Hematopoietic multipotent progenitor cell treated with erythropoietin and hydrocortisone succinate and interleukin-3 and kit ligand, for 8 days (in vitro differentiated cells): ENCODE data around the gene KLHL29.

Experiments used
- DNase-seq: peaks from one replicate; pipeline ENCODE4 v3.0.0-alpha.2; 2015

Gene KLHL29

DNA sequence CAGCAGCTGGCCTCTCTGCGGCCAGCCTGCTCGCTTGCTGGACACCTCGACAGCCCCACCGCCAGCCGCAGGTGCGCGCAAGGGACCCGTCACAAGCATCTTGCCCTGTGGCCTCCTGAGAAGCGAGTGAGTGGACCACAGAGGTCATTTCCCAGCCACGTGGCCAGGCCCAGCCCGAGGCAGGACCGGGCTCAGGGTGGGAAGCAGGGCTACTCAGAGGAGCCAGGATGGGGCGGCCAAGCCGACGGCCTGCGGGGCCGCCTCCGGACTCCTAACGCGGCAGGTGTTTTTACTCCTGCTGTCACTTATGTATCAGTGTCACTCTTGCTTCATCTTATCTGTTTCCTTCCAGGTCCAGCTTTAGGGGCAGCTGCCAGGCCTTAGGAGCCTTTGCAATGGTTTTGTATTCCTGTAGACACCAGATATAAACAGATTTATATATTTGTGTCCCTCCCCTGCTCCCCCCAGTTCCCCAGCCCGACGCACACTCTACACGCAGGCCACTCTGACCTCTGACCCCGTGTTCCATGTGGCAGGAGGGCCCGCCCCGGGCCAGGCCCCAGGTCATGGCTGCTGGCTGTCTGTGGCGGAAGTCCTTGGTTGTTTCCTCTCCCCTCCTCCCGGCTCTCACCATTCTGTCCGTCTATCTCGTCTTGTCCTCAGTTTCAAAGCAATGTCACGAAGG, 305.6 kb downstream of the KLHL29 start:
- no peak for DNase-seq

DNA sequence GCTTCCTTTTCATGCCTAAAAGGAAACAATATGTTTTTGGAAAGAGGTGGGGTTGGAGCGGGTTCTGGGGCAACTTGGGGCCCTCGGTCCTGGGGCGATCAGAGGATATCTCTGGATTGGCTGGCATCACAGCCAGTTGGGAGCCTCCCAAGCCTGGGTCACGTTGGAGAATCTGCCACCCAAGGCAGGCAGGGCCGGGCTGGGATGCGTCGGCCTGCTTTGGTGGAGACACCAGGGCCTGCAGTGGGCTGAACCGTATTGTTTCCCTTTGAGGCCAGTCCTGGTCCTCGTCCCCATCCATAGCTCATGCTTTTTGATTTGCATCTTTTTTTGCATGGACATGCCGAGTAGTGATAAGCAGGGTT, 306.1 kb downstream of the KLHL29 start:
- no peak for DNase-seq

DNA sequence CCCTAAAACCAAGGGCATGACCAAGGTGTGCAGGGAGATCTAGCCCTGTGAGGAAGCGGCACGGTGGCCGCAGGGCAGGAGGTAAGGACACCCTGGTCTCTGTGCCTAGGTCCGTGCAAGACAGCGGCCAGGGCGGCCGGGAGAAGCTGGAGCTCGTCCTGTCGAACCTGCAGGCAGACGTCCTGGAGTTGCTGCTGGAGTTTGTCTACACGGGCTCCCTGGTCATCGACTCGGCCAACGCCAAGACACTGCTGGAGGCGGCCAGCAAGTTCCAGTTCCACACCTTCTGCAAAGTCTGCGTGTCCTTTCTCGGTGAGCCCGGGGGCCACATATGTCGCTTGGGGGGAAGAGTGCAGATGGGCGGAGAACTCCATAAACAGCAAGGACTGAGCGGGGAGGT, 306.6 kb downstream of the KLHL29 start:
- DNase-seq: no peak

DNA sequence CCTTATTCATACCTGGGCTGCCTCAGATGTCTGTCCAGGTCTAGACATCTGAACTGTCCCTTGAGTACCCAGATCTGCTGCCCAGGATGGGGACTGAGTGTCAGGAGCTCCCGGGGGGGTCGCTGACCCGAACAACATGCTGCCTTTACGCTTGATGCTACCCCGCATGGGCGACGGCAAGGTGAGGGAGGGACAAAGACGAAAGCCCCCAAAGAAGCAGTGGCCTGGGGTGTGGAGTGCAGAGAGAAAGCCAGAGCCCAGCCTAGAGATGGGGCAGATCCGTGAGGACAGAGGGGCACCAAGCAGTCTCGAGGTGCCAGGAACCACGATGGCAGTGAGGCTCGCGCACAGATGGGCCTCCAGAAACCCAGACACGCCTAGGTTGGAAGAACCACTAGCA, 307.3 kb downstream of the KLHL29 start:
- DNase-seq: no peak

DNA sequence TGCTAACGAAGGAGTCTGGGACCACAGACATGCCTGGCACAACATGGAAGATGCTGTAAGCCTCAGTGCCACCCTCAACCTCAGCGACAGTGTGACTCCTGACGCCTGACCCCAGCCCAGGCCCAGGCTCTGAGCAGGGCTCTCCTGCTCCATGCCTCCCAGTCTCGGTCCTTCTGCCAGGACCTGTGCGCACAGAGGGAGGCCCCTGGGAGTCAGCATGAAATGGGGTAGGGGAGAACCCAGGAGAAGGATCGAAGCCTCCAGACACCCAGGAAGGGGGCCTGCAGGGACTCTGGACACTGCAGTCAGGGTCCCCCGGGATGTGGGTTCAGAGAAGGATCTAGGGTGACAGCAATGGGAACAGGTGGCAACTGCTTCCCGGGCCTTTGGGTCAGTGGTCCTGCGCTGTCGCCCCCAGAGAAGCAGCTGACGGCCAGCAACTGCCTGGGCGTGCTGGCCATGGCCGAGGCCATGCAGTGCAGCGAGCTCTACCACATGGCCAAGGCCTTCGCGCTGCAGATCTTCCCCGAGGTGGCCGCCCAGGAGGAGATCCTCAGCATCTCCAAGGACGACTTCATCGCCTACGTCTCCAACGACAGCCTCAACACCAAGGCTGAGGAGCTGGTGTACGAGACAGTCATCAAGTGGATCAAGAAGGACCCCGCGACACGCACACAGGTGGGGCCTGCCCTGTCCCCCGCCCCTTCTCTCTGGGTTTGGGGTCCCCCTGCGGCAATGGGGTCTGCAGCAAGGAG, 308.0 kb downstream of the KLHL29 start:
- DNase-seq: no peak

DNA sequence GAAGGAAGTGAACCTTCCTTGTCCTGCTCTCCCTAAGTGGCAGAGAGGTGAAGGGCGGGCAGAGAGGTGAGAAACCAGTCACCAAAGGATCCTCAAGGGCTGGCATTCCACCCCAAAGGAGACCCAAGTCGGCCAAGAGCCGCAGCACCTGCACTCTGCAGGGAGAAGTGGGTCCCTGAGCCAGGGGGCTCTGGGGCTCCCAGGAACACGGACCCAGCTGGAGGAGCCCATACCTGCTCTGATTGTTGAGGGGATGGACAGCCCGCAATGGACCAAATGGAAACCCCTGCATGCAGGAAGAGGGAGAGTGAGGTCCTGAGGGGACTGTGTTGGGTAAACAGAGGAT, 308.6 kb downstream of the KLHL29 start:
- no peak for DNase-seq

DNA sequence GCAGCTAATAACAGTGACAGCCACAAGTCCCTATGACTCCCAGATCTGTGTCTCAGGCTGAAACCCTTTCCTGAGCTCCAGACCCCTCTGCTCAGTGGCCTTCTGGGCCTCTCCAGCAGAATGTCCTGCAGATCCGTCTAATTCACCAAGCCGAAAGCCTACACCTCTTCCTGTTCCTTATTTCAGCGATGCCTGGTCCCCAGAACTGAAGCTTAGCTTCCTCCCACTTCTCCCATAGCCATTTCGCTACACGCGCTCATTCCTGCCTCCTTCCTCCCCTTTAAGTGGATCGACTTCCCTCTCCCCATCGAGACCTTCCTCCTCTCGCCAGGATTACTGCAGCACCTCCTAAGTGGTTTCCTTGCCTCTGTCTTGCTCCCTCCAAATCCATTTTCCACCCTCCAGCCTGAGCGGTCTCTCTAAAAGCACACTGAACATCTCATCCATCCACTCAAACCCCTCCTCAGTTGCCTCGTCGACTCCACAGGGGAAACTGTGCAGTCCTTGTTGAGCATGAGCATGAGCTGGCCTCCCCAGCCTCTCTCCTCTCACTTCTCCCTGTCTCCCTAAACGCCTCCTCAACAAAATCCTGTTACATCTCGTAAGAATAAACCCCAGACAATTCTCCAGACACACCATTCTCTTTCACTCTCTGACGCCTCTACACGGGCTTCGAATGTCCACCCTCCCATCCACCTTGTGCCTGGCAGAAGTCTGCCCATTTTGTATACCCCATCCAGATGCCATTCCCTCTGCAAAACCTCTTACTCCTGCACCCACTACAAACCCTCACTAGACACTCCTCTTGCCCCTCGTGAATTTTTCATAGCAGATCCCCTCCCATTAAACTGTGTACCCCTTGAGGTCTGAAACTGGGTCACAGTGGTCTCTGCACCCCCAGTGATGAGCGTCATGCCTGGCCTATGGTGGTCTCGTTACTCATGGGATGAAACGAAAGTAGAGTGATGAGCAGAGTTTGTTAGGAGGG, 309.4 kb downstream of the KLHL29 start:
- DNase-seq: no peak

DNA sequence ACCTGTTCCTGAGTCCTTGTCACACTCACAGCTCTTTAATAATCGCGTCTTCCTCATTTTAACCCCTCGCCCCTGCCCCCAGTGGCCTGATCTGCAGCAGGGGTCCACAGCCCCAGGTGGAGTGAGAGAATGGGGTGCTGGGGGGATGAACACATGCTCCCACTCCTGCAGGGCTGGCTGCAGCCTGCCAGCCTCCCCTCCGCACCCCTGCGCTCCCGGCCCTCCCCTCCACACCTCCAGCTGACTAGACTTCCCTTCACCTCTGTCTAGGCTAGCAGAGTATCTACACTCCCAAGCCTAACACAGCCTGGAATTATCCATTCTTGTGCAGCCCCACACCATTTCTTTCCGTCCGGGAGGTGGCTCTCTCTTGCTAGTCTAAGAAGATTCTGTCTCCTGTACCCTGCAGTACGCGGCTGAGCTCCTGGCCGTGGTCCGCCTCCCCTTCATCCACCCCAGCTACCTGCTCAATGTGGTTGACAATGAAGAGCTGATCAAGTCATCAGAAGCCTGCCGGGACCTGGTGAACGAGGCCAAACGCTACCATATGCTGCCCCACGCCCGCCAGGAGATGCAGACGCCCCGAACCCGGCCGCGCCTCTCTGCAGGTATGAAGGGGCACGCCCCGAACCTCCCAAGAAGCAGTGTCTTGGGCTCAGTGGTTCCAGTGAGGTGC, 310.4 kb downstream of the KLHL29 start:
- no peak for DNase-seq

DNA sequence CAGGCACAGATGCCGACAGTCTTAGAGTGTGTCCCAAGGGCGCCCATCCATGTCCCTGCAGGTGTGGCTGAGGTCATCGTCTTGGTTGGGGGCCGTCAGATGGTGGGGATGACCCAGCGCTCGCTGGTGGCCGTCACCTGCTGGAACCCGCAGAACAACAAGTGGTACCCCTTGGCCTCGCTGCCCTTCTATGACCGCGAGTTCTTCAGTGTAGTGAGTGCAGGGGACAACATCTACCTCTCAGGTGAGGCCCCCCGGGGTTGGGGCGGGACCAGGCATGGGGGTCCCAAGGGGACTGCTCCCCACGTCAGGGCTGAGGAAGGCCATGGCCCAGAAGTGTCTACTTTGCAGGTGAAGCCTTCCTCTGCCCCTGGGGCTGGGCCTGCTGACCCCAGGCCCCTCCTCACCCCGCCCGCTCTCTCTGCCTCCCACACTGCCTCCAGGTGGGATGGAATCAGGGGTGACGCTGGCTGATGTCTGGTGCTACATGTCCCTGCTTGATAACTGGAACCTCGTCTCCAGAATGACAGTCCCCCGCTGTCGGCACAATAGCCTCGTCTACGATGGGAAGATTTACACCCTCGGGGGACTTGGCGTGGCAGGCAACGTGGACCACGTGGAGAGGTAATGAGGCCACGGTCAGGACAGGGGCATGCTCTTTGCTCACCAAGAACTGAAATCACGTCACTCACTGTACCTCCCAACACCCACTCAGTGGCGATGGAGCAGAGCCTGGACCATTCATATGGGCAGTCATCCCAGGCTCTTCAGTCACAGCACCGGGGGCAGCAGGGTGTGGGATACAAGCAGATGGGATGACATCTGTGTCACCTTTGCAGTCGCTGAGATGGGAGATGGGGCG, 311.1 kb downstream of the KLHL29 start:
- no peak for DNase-seq

DNA sequence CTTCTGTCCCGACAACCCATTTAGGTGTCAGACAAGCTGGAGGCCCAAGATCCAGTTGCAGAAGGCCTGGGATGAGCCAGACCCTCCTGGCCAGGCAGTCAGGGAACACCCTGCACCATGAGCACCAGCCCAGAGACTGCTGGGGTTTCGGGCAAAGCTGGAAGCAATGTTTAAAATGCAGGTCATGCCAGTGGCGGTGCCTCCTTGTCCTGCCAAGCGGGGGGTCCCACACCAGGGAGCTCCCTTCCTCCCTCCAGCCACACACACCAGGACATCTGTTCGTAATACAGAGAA, 311.7 kb downstream of the KLHL29 start:
- no peak for DNase-seq

DNA sequence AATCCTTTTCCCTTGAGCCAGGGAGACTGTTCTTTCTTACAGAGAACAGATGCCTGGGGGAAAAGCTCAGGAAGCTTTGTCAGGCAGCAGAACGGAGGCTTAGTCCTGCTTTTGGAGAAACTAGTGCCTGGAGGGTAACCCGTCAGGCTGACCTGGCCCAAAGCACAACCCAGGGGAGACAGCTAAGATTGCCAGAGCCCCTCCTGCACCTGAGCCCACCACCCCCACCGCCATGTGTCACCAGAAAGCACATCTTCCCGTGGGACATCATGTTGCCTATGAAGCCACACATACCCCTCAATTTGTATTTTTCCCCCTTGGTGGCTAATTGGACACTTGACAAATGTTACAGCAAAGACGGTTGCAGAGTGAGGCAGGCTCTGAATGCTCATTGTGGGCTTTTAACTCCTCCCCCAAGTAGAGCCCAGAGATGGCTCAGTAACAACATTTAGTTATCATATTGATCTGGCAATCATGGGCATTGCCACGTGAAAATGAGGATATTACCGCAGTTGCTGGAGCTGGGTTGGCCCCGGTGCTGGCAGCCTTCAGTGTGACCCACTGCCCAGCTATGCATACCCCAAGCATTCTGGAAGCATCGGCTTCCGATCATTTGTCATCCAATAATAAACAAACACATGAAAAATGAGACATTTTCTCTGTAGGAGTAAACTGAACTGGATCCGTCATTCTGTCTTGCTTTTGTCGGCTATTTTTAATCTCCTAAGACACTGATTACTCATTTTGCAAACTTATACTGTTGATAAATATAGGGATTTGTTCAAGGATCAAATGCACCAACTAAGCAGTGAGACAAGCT, 312.5 kb downstream of the KLHL29 start:
- no peak for DNase-seq

DNA sequence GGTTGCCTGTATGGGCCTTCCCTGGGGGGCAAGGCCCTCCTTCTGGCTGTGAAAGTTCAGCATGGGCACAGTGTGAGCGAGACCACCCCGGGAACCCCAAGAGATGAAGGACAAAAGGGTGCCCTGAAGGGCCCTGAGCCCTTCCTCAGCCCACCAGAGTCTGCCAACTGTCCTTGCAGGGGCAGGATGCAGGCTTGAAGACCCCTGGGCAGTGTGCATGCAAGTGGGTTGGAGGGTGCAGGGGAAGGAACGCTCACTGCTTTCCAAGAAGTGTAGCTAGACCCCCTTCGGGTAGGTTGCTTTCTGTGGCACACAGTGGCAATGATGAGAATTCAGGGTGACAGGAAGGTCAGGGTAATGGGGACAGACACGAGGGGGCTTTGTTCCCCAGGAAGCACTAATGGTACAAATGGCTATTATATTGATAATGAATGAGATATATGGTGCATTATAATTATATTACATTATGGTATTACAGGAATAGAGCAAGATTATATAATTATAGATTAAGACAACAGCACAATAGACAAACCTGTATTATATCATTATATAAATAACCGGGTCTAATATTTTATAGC, 313.2 kb downstream of the KLHL29 start:
- DNase-seq: no peak

DNA sequence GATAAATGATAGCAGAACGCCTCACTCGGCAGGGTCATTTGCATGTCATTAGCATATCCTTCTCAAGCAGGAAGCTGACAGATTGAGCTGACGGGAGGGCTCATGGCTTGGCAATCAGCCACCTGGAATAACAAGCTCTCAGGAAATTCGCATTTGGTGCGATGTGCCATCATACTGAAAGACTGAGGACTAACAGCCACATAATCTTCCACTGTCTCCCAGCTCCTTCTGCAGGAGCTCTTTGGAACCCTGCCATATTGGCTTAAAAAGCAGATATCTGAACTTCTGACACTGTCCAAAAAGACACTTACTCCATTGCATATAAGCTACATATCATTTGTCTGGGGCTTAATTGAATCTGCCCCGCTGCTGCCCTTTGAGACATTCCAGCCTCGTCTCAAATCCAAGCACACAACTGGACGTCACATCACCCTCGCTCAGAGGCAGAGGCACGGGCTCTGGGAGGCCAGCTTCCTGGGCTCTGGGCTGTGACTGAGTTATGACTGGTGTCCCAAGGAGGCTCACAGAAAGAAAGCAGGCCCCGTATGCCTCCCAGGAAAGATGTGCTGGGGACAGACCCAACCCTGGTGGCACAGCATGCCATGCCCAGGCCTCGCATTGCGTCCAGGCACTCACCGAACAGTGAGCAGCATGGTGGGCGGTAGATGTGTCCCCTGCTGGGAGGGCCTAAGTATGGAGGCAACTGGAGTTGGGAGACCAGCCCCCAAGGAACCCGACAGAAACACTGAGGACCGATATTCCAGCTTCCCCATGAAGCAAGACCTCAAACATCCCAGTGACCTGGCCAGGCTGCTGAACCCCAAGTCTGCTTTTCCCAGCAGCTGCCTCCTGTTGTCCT, 314.0 kb downstream of the KLHL29 start:
- no peak for DNase-seq

DNA sequence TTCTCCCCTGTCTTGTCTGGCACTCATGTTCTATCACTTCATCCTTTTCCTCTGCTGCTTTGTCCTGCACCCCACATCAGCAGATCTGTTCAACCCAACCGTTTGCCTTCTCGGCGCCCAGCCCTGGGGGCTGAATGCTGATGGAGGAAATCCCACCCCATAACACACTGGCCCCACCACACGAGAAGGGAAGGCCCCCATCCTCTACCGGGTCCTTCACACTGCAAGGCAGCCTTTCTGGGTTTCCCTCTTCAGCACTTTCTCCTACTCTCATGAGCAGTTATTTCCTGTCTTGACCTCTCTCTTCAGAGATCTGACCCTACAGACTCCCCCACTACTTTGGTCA, 314.6 kb downstream of the KLHL29 start:
- no peak for DNase-seq

DNA sequence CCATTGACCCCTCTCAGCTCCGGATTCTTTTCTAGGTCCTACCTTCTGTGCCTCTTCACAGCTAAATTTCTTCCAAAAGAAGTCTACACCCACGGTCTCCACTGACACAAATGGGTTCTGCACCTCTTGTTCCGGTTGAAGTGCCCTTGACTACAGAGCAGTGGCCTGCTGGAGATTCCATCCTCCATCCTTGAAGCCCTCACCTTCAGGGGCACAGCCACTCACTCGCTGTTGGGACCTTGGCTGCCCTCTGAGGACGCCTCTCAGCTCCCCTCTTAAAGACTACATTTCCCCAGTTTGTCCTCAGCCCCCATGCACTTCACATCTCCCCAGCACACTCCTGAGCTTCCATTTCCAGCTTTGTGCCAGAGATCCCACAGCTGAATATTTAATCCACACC, 315.6 kb downstream of the KLHL29 start:
- DNase-seq: no peak

DNA sequence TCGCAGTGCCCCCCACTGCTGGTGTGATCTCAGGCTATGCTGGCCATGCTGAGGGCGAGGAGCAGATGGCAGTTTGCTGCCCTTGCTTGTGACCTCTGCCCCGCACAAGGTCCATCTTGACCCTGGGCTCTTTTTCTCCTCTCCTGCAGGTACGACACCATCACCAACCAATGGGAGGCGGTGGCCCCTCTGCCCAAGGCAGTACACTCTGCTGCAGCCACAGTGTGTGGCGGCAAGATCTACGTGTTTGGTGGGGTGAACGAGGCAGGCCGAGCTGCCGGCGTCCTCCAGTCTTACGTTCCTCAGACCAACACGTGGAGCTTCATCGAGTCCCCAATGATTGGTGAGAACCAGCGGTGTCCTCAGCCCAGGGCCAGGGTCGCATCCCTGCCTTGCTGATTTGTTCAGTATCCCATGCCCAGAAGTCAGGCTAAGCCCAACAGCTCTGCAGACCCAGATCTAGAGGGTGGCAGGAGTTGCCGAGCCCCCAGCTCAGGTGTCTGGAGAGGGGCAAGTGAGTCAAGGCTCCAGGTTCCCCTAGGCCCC, 318.1 kb downstream of the KLHL29 start:
- no peak for DNase-seq

DNA sequence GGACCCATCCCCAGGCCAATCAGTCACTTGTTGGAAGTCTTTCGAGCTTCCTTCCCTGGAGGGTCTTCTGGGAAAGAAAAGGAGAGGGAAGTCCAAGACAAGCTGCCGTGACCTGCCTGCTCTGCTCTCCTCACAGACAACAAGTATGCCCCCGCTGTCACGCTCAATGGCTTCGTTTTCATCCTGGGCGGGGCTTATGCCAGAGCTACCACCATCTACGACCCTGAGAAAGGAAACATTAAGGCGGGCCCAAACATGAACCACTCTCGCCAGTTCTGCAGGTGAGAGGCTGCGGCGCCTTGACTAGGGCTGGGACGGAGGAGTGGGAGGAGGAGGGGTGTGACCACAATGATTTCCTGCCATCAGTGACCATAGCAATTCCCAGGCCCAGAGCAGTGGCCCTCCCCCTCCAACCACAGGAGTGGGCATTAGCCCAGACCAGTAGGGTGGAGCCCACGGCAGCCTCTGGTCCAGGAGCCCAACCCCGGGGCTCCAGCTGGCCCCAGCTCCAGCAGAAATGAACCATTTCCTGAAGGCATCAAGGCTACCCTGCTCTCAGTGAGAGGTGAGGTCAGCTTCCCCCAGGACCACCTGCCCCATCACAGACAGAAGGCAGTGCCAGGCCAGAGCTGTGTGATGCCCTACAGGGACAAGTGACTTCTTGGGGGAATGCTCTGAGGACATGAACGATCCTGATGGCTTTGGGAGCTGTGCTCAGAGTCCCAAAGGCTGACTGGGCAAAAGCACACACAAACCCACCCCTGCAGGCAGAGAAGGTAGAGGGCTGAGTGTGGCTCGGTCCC, 318.8 kb downstream of the KLHL29 start:
- no peak for DNase-seq

DNA sequence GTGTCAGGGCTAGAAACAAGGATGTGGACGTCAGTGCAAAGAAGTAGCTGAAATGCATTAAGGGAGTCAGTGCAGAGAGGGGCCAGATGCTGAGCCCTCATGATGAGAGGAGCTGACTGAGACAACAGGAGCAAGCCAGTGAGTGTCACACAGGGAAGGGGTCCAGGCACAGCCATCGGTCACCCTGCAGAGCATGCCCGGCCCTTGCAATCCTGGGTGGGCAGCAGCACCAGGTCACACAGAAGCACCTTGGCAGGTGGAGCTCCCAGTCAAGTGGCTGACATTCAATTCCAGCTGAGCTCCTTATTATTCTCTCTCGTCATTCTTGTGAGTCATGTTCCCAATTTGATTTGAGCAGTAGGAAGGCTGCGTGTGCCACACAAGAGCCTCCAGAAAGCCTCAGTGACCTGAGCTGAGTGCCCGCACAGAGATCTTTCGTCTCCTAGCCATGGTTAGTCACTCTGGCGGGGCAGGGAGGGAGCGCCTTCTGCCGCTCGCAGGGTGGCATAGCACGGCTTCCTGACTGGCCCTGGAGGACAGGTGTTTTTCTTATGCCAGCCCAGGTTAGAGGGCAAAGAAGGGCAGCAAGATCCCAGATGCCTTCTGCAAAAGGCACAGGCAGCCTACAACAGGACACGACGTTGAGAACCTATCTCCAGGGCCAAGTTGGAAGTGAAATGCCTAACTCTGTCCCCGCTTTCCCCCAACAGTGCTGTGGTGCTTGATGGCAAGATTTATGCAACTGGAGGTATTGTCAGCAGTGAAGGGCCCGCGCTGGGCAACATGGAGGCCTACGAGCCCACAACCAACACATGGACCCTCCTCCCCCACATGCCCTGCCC, 321.0 kb downstream of the KLHL29 start:
- DNase-seq: no peak
